CD14-positive monocyte (primary cell): ENCODE measurements around the gene KIRREL3. TPM values are rescaled to one million over a fixed set of nuclear protein-coding genes. Genes with fewer than 3 reads are reported as not detected.

Experiments used
- DNase-seq, 3 donors: peaks; one replicate each; pipeline ENCODE4 v3.0.0-alpha.2; 2011 to 2022
- H2AFZ ChIP-seq: 2 replicates; pipeline ENCODE4 v1.6.0; 2012; ENCODE audit warnings: mild to moderate bottlenecking, low read depth, low read length, inconsistent platforms; ENCODE audit not compliant: insufficient read depth, poor library complexity, severe bottlenecking
- H3K27ac ChIP-seq, 2 donors: 1 replicate in 1 of 2; 2 replicates in 1 of 2; pipeline ENCODE4 v1.5.1; 2012 to 2013; ENCODE audit warnings: low read length in 2 of 2, control low read depth in 1 of 2, inconsistent platforms in 1 of 2, low read depth in 1 of 2, mild to moderate bottlenecking in 1 of 2
- H3K27me3 ChIP-seq, 2 donors: one replicate each; pipeline versions ENCODE4 v1.6.0 to v1.6.1; 2011 to 2013; ENCODE audit warnings: low read length in 2 of 2; ENCODE audit not compliant: control insufficient read depth in 2 of 2, insufficient read depth in 2 of 2
- H3K36me3 ChIP-seq, 2 donors: replicated peaks in 1 of 2; 1 replicate in 1 of 2; 2 replicates in 1 of 2; pipeline versions ENCODE4 v1.5.1 to v1.6.1; 2012 to 2013; ENCODE audit warnings: low read length in 2 of 2, control low read depth in 1 of 2, inconsistent platforms in 1 of 2, mild to moderate bottlenecking in 1 of 2; ENCODE audit not compliant: insufficient read depth in 2 of 2, control insufficient read depth in 1 of 2
- H3K4me1 ChIP-seq, 2 donors: 1 replicate in 1 of 2; 2 replicates in 1 of 2; pipeline versions ENCODE4 v1.5.1 to v1.6.1; 2012 to 2013; ENCODE audit warnings: low read length in 2 of 2, control low read depth in 1 of 2, inconsistent platforms in 1 of 2, mild to moderate bottlenecking in 1 of 2, moderate library complexity in 1 of 2; ENCODE audit not compliant: insufficient read depth in 2 of 2, control insufficient read depth in 1 of 2
- H3K4me2 ChIP-seq: replicated peaks from 2 replicates; pipeline ENCODE3; 2012; ENCODE audit warnings: low read length, moderate library complexity, mild to moderate bottlenecking; ENCODE audit not compliant: poor library complexity, severe bottlenecking; ENCODE audit errors: extremely low read depth
- H3K4me3 ChIP-seq, 3 experiments: fragments of 200-600 bp in 1 of 3; sonication (generic) in 1 of 3; replicated peaks in 1 of 3; 1 replicate in 2 of 3; 2 replicates in 1 of 3; pipeline ENCODE4 v1.5.1; 2011 to 2013; ENCODE audit warnings: low read length in 3 of 3, mild to moderate bottlenecking in 3 of 3, control low read depth in 2 of 3, low read depth in 2 of 3, inconsistent platforms in 1 of 3, moderate library complexity in 1 of 3
- H3K79me2 ChIP-seq: 2 replicates; pipeline ENCODE4 v1.6.0; 2012; ENCODE audit warnings: mild to moderate bottlenecking, control low read depth, inconsistent platforms, low read length, moderate library complexity; ENCODE audit not compliant: insufficient read depth
- H3K9ac ChIP-seq: 2 replicates; pipeline ENCODE4 v1.6.0; 2017; ENCODE audit warnings: low read length, mild to moderate bottlenecking; ENCODE audit not compliant: insufficient read depth, poor library complexity, severe bottlenecking
- H3K9me3 ChIP-seq, 2 donors: replicated peaks in 1 of 2; 1 replicate in 1 of 2; 2 replicates in 1 of 2; pipeline versions ENCODE4 v1.5.1 to v1.6.1; 2012 to 2013; ENCODE audit warnings: low read length in 2 of 2, control low read depth in 1 of 2; ENCODE audit not compliant: control insufficient read depth in 1 of 2, insufficient read depth in 1 of 2
- H4K20me1 ChIP-seq: 2 replicates; pipeline ENCODE4 v1.6.0; 2012; ENCODE audit warnings: mild to moderate bottlenecking, low read length, control low read depth, moderate library complexity; ENCODE audit not compliant: insufficient read depth
- H3K27ac Mint-ChIP-seq, 7 donors: one replicate each; pipeline ENCODE4 v1.8.0; 2020; ENCODE audit warnings: mild to moderate bottlenecking in 7 of 7, mixed read lengths in 7 of 7, moderate library complexity in 6 of 7, inconsistent platforms in 2 of 7
- H3K27me3 Mint-ChIP-seq, 3 donors: one replicate each; pipeline ENCODE4 v1.8.0; 2021 to 2022; ENCODE audit warnings: low read depth in 3 of 3, mild to moderate bottlenecking in 3 of 3, mixed read lengths in 3 of 3, moderate library complexity in 3 of 3, inconsistent platforms in 1 of 3
- H3K36me3 Mint-ChIP-seq, 2 donors: one replicate each; pipeline ENCODE4 v1.8.0; 2020; ENCODE audit warnings: mixed read lengths in 2 of 2, inconsistent platforms in 1 of 2, mild to moderate bottlenecking in 1 of 2
- H3K4me1 Mint-ChIP-seq: one replicate; pipeline ENCODE4 v1.8.0; 2020; ENCODE audit warnings: mild to moderate bottlenecking, mixed read lengths
- H3K4me3 Mint-ChIP-seq, 2 donors: one replicate each; pipeline ENCODE4 v1.8.0; 2020; ENCODE audit warnings: mild to moderate bottlenecking in 2 of 2, mixed read lengths in 2 of 2, moderate library complexity in 1 of 2
- H3K9me3 Mint-ChIP-seq, 7 donors: one replicate each; pipeline ENCODE4 v1.8.0; 2020 to 2022; ENCODE audit warnings: mixed read lengths in 7 of 7, mild to moderate bottlenecking in 6 of 7, moderate library complexity in 6 of 7, inconsistent platforms in 2 of 7
- WGBS: methylation state at CpG from one replicate; pipeline ENCODE4 v1.1.5; 2013; ENCODE audit warnings: missing lambda C conversion rate; ENCODE audit not compliant: insufficient coverage; 5-methylcytosine and 5-hydroxymethylcytosine counted together
- intact Hi-C, 2 donors: fragments of 100-400 bp; cut with micrococcal nuclease; formaldehyde crosslinking; loops; one replicate each; pipeline versions ENCODE4 v1.15.0 to v1.15.1; 2023
- polyA plus RNA-seq, 3 donors: library from polyadenylated mRNA; depleted of rRNA in 1 of 3; unstranded in 2 of 3; stranded (reverse) in 1 of 3; fragments of 300-500 nt in 2 of 3; fragments of >200 nt in 1 of 3; fragmentation: Illumina TruSeq in 2 of 3; gene quantifications; 1 replicate in 2 of 3; 2 replicates in 1 of 3; pipeline ENCODE4 v1.2.3, GENCODE V29; 2012 to 2021
- TF ChIP-seq, protein P1 (sequence below): fragments of 200-600 bp; IDR thresholded peaks from one replicate; pipeline ENCODE4 v1.8.0; 2022; ENCODE audit warnings: antibody characterized with exemption, mild to moderate bottlenecking

KIRREL3 gene
- polyA plus RNA-seq, 3 donors = not detected

DNA sequence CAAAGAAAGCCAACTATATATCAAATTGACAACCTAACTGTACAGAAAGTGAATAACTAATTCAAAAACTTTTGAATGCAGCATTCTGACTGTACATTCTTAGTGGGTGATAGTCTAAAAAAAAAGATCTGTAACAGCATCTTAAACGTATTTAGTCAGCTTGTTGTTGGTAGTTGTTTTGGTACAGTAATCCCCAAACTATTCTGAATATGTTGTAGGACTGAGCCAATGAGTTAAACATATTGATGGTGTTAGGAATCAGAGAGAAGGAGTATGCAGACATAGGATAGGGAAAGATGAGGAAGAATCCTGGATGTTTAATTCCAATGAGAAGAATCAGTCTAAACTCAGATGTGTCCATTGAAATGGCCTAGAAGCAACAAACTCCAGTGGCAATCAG, 41.9 kb upstream of the KIRREL3 start:
- DNase-seq = no peak
- Histone ChIP-seq H3K4me3 (no peak overlapping the region), H2AFZ (no peak overlapping the region), H3K9me3 (no peaks in the 10 kb centered on the region), H3K4me1 (no peaks in the 10 kb centered on the region), H3K4me2 (no peak overlapping the region), H3K27me3 (no peaks in the 10 kb centered on the region), H3K9ac (no peak overlapping the region), H4K20me1 (no peaks in the 10 kb centered on the region), H3K36me3 (no peaks in the 10 kb centered on the region), H3K79me2 (no peaks in the 10 kb centered on the region), H3K27ac (no peak overlapping the region)
- Mint-ChIP-seq H3K36me3 (no peaks in the 10 kb centered on the region), H3K4me3 (no peak overlapping the region), H3K4me1 (no peaks in the 10 kb centered on the region), H3K27me3 (peaks cover 0 to 4% (median 1%) of the 10 kb centered on the region in 3 donors), H3K27ac (no peak overlapping the region), H3K9me3 (peaks cover 0 to 7% (median 0%) of the 10 kb centered on the region in 7 donors)
- intact Hi-C loops = no loop called here
- TF ChIP-seq, protein P1, sequence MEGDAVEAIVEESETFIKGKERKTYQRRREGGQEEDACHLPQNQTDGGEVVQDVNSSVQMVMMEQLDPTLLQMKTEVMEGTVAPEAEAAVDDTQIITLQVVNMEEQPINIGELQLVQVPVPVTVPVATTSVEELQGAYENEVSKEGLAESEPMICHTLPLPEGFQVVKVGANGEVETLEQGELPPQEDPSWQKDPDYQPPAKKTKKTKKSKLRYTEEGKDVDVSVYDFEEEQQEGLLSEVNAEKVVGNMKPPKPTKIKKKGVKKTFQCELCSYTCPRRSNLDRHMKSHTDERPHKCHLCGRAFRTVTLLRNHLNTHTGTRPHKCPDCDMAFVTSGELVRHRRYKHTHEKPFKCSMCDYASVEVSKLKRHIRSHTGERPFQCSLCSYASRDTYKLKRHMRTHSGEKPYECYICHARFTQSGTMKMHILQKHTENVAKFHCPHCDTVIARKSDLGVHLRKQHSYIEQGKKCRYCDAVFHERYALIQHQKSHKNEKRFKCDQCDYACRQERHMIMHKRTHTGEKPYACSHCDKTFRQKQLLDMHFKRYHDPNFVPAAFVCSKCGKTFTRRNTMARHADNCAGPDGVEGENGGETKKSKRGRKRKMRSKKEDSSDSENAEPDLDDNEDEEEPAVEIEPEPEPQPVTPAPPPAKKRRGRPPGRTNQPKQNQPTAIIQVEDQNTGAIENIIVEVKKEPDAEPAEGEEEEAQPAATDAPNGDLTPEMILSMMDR = no peak
- WGBS = no CpG with 5 or more reads among the region's 1 CpG

DNA sequence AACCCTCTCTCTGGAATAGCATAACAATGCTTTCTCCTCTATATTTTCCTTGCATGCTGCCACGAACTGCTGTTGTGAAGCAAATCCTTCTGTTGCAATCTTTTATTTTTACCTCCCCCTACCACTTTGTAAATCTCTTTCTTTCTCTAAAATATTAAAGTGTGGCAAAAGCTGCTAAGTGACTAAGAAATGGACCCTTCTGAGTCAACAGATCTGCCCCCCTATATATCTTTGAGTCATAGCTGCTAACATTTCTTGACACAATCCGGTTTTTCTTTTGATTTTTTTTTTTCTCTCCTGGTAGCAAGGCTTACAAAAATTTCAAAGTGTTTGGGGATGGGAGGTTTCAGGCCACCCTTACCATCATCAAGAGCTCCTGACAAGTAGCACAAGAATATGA, 39.0 kb upstream of the KIRREL3 start:
- Mint-ChIP-seq H3K9me3 (peaks cover 0 to 3% (median 0%) of the 10 kb centered on the region in 7 donors), H3K4me3 (no peak overlapping the region), H3K27me3 (peaks cover 0 to 4% (median 1%) of the 10 kb centered on the region in 3 donors), H3K36me3 (no peaks in the 10 kb centered on the region), H3K4me1 (no peaks in the 10 kb centered on the region), H3K27ac (no peak overlapping the region)
- Histone ChIP-seq H3K4me1 (no peaks in the 10 kb centered on the region), H3K36me3 (no peaks in the 10 kb centered on the region), H2AFZ (no peak overlapping the region), H3K4me3 (no peak overlapping the region), H3K9ac (no peak overlapping the region), H3K27ac (no peak overlapping the region), H4K20me1 (no peaks in the 10 kb centered on the region), H3K9me3 (no peaks in the 10 kb centered on the region), H3K27me3 (no peaks in the 10 kb centered on the region), H3K79me2 (no peaks in the 10 kb centered on the region), H3K4me2 (no peak overlapping the region)
- TF ChIP-seq, protein P1 = no peak
- intact Hi-C loops = no loop called here
- DNase-seq = no peak
- no CpG with 5 or more reads among the region's 2 CpGs for WGBS
